Hematopoietic multipotent progenitor cell treated with erythropoietin and hydrocortisone succinate and interleukin-3 and kit ligand, for 15 days (in vitro differentiated cells): ENCODE measurements around the gene GATA6.

Source experiments
- DNase-seq: peaks from one replicate; pipeline ENCODE4 v3.0.0-alpha.2; 2015; ENCODE audit warnings: low spot score

Gene GATA6

GRCh38 chr18:22166069-22166950 lies 3.1 kb upstream of the GATA6 start:
- DNase-seq, result no peak

GRCh38 chr18:22167091-22167470 lies 2.3 kb upstream of the GATA6 start:
- no peak for DNase-seq

- no peak for DNase-seq
Measured at GRCh38 chr18:22167471-22168241, 1.7 kb upstream of the GATA6 start.

GRCh38 chr18:22168360-22168921 lies 948 bp upstream of the GATA6 start:
- DNase-seq, result no peak

GRCh38 chr18:22169889-22170420 lies 566 bp downstream of the GATA6 start:
- DNase-seq, result no peak

GRCh38 chr18:22170421-22171257 lies 1.2 kb downstream of the GATA6 start:
- no peak for DNase-seq

GRCh38 chr18:22171258-22172119 lies 2.1 kb downstream of the GATA6 start:
- DNase-seq, result no peak

- DNase-seq, result no peak
Measured at GRCh38 chr18:22172120-22172582, 2.8 kb downstream of the GATA6 start.

GRCh38 chr18:22172594-22173049 lies 3.2 kb downstream of the GATA6 start:
- DNase-seq, result no peak

GRCh38 chr18:22173221-22173927 lies 4.0 kb downstream of the GATA6 start:
- no peak for DNase-seq

- no peak for DNase-seq
Measured at GRCh38 chr18:22173928-22174301, 4.5 kb downstream of the GATA6 start.

GRCh38 chr18:22174341-22175145 lies 5.2 kb downstream of the GATA6 start:
- DNase-seq, result no peak

GRCh38 chr18:22175346-22175745 lies 6.0 kb downstream of the GATA6 start:
- no peak for DNase-seq

- DNase-seq, result no peak
Measured at GRCh38 chr18:22176420-22177326, 7.3 kb downstream of the GATA6 start.

- no peak for DNase-seq
Measured at GRCh38 chr18:22177327-22177871, 8.0 kb downstream of the GATA6 start.

GRCh38 chr18:22179174-22179573 lies 9.8 kb downstream of the GATA6 start:
- DNase-seq, result no peak

- no peak for DNase-seq
Measured at GRCh38 chr18:22179631-22180030, 10.2 kb downstream of the GATA6 start.

GRCh38 chr18:22180722-22181121 lies 11.3 kb downstream of the GATA6 start:
- DNase-seq, result no peak
